ENCODE results near the gene TFPI.

DNA sequence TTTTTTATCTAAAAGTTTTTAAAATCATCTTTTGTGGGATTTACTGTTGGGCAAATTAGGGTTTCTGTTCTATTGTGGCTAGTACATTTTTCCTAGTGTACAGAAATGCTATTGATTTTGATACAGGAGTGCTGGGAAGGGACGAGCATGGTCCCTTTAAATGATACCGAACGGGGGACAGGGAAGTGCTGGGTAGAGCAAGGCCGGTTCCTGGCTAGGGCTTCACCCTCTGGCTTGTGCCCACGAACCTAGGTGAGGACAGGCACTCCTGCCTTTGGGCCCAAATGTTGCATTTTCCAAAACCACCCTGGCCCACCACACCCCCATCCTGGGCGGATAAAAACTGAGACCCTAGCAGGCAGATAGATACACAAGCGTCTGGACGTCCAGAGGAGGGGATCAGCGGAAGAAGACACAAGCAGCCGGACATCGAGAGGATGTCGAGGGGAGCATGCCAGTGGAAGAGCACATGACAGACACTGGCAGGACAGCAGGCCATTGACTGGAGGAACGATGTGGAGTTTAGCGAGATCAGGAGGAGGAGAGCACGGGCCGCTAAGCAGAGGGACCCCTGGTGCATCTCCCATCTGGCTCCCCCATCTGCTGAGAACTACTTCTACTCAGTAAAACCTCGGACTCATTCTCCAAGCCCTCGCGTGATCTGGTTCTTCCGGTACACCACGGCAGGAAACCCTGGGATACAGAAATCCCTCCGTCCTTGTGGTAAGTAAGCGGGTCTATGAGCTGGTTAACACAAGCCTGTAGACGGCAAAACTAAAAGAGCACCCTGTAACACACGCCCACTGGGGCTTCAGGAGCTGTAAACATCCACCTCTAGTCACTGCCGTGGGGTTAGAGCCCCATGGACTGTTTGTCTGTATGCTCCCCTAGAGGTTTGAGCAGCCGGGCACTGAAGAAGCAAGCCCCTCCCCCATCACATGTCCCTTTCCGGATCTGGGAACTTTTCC lies 92.7 kb downstream of the TFPI start:
- TF ChIP-seq, protein P1, sequence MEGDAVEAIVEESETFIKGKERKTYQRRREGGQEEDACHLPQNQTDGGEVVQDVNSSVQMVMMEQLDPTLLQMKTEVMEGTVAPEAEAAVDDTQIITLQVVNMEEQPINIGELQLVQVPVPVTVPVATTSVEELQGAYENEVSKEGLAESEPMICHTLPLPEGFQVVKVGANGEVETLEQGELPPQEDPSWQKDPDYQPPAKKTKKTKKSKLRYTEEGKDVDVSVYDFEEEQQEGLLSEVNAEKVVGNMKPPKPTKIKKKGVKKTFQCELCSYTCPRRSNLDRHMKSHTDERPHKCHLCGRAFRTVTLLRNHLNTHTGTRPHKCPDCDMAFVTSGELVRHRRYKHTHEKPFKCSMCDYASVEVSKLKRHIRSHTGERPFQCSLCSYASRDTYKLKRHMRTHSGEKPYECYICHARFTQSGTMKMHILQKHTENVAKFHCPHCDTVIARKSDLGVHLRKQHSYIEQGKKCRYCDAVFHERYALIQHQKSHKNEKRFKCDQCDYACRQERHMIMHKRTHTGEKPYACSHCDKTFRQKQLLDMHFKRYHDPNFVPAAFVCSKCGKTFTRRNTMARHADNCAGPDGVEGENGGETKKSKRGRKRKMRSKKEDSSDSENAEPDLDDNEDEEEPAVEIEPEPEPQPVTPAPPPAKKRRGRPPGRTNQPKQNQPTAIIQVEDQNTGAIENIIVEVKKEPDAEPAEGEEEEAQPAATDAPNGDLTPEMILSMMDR (conservative IDR thresholded peaks at IDR 0.05 in 1 of 2, IDR thresholded peaks at IDR 0.05 in 1 of 2; ENCODE audit: low read depth in 1 of 2, low read length in 2 of 2) = no peak
- TF ChIP-seq EZH2 (IDR thresholded peaks at IDR 0.05; ENCODE audit: low read length, missing control alignments) = no peak

Data from fibroblast of lung (primary cell).